Endothelial cell of umbilical vein (primary cell): ENCODE data around the gene CRB1. TPM values are rescaled to one million over a fixed set of nuclear protein-coding genes. Genes with fewer than 3 reads are reported as not detected.

ENCODE experiments used
- BruUV-seq: library from RNA; stranded (reverse); fragments of 400-500 nt; replicated peaks from 2 replicates; lab custom pipeline; 2021; lab: Mats Ljungman, UMichigan
- CTCF ChIA-PET: fragments of 300-600, 350-600 bp; sonication (Branson Sonifier 250); formaldehyde crosslinking; loops from one replicate; lab custom pipeline; 2021; ENCODE audit warnings: antibody characterized with exemption, inconsistent platforms; lab: Charles Lee
- POLR2A ChIA-PET: fragments of 300-600, 350-600 bp; sonication (Branson Sonifier 250); formaldehyde crosslinking; loops from one replicate; lab custom pipeline; 2021; ENCODE audit warnings: antibody characterized with exemption, inconsistent platforms; lab: Charles Lee
- DNase-seq: peaks from one replicate; pipeline ENCODE4 v3.0.0-alpha.2; 2011; ENCODE audit warnings: low read depth, low spot score
- FAIRE-seq: peaks from 2 replicates; lab custom pipeline; 2011; peaks lifted over from hg19 to GRCh38; lab: Jason Lieb, UNC
- H2AFZ ChIP-seq: 2 replicates; pipeline ENCODE4 v1.6.0; 2012; ENCODE audit warnings: low read depth, low read length, control low read depth, inconsistent platforms
- H3K27ac ChIP-seq: 2 replicates; pipeline ENCODE4 v1.5.1; 2011; ENCODE audit warnings: low read depth, mild to moderate bottlenecking, control low read depth, low read length, moderate library complexity; ENCODE audit not compliant: insufficient read depth
- H3K27me3 ChIP-seq, 2 experiments: 2 replicates each; pipeline versions ENCODE4 v1.6.0 to v1.6.1; 2011; ENCODE audit warnings: low read length in 2 of 2, mixed read lengths in 1 of 2; ENCODE audit not compliant: control insufficient read depth in 2 of 2, insufficient read depth in 2 of 2
- H3K36me3 ChIP-seq, 2 experiments: 2 replicates in 1 of 2; 3 replicates in 1 of 2; pipeline ENCODE4 v1.5.1; 2011; ENCODE audit warnings: low read length in 2 of 2, mild to moderate bottlenecking in 1 of 2, moderate library complexity in 1 of 2; ENCODE audit not compliant: control insufficient read depth in 2 of 2, insufficient read depth in 2 of 2; ENCODE audit errors: extremely low read depth in 1 of 2
- H3K4me1 ChIP-seq: 3 replicates; pipeline ENCODE4 v1.5.1; 2011; ENCODE audit warnings: mild to moderate bottlenecking, low read length; ENCODE audit not compliant: control insufficient read depth, insufficient read depth; ENCODE audit errors: extremely low read depth
- H3K4me2 ChIP-seq: 2 replicates; pipeline ENCODE4 v1.6.1; 2011; ENCODE audit warnings: low read length, control low read depth, mixed read lengths; ENCODE audit not compliant: insufficient read depth
- H3K4me3 ChIP-seq, 3 experiments: fragments of 200-600 bp in 1 of 3; sonication (generic), shearing (Covaris generic) in 1 of 3; replicated peaks in 1 of 3; 2 replicates each; pipeline ENCODE4 v1.5.1; 2011 to 2016; ENCODE audit warnings: control low read depth in 3 of 3, low read length in 3 of 3, mild to moderate bottlenecking in 2 of 3, inconsistent platforms in 1 of 3, low read depth in 1 of 3, moderate library complexity in 1 of 3; ENCODE audit not compliant: insufficient read depth in 1 of 3
- H3K79me2 ChIP-seq: 2 replicates; pipeline ENCODE4 v1.6.0; 2012; ENCODE audit warnings: low read length, inconsistent platforms; ENCODE audit not compliant: control insufficient read depth, insufficient read depth
- H3K9ac ChIP-seq: replicated peaks from 2 replicates; pipeline ENCODE3; 2011; ENCODE audit warnings: low read length, control low read depth; ENCODE audit not compliant: insufficient read depth; ENCODE audit errors: extremely low read depth
- H3K9me1 ChIP-seq: replicated peaks from 3 replicates; pipeline ENCODE4 v1.6.0; 2011; ENCODE audit warnings: mild to moderate bottlenecking, low read length; ENCODE audit not compliant: control insufficient read depth, insufficient read depth; ENCODE audit errors: extremely low read depth
- H3K9me3 ChIP-seq: replicated peaks from 2 replicates; pipeline ENCODE4 v1.5.1; 2012; ENCODE audit warnings: low read length, inconsistent platforms; ENCODE audit not compliant: control insufficient read depth, insufficient read depth
- H4K20me1 ChIP-seq: replicated peaks from 2 replicates; pipeline ENCODE3; 2011; ENCODE audit warnings: mild to moderate bottlenecking, low read length; ENCODE audit not compliant: control insufficient read depth, insufficient read depth; ENCODE audit errors: extremely low read depth
- EZH2 ChIP-seq: IDR thresholded peaks from 2 replicates; pipeline ENCODE4 v1.6.1; 2012; ENCODE audit warnings: borderline replicate concordance, low read depth, mild to moderate bottlenecking, moderate library complexity, low read length, inconsistent platforms; ENCODE audit not compliant: severe bottlenecking
- FOS ChIP-seq: IDR thresholded peaks from 2 replicates; pipeline ENCODE4 v1.6.1; 2011; ENCODE audit warnings: mild to moderate bottlenecking, low read length, moderate library complexity, borderline replicate concordance; ENCODE audit not compliant: insufficient read depth
- GATA2 ChIP-seq: IDR thresholded peaks from 2 replicates; pipeline ENCODE4 v1.7.0; 2011; ENCODE audit warnings: low read depth, mild to moderate bottlenecking, moderate library complexity, mixed read lengths, low read length; ENCODE audit not compliant: insufficient read length, insufficient read depth
- JUN ChIP-seq: IDR thresholded peaks from 2 replicates; pipeline ENCODE4 v1.6.1; 2011; ENCODE audit warnings: borderline replicate concordance, low read depth; ENCODE audit not compliant: insufficient read length, insufficient read depth
- MYC ChIP-seq: IDR thresholded peaks from one replicate; pipeline ENCODE4 v1.6.1; 2011; ENCODE audit warnings: mild to moderate bottlenecking, low read depth, low read length
- POLR2A ChIP-seq: IDR thresholded peaks from 2 replicates; pipeline ENCODE4 v1.6.1; 2012; ENCODE audit warnings: low read depth, mild to moderate bottlenecking, control low read depth, low read length
- POLR2AphosphoS5 ChIP-seq: IDR thresholded peaks from 2 replicates; pipeline ENCODE4 v1.6.1; 2012; ENCODE audit warnings: low read depth, mild to moderate bottlenecking, control low read depth, low read length, moderate library complexity; ENCODE audit not compliant: insufficient read depth
- dilution Hi-C: fragments of 300-500 bp; cut with MboI; formaldehyde crosslinking; loops from one replicate; pipeline ENCODE4 v1.15.0; 2019; ENCODE audit warnings: low sequenced_read_pairs; ENCODE audit not compliant: extremely low pct_ligation_motif_present
- intact Hi-C: fragments of 100-400 bp; cut with micrococcal nuclease; formaldehyde crosslinking; loops from one replicate; pipeline ENCODE4 v1.10.0; 2022
- polyA plus RNA-seq, 4 experiments: library from polyadenylated mRNA; depleted of rRNA in 3 of 4; stranded (reverse) in 3 of 4; unstranded in 1 of 4; fragments of >200 nt; gene quantifications; 2 replicates each; pipeline versions ENCODE4 v1.2.1 to v1.2.3, GENCODE V29; 2011 to 2012; ENCODE audit warnings: missing spikeins in 1 of 4
- total RNA-seq: library from RNA; stranded (reverse); gene quantifications from 2 replicates; pipeline ENCODE4 v1.2.3, GENCODE V29; 2021
- TF ChIP-seq, protein P1 (sequence below), 2 donors: IDR thresholded peaks; 1 replicate in 1 of 2; 2 replicates in 1 of 2; pipeline ENCODE4 v1.5.1; 2011; ENCODE audit warnings: low read length in 2 of 2, mild to moderate bottlenecking in 2 of 2, moderate library complexity in 2 of 2, control low read depth in 1 of 2, inconsistent platforms in 1 of 2, low read depth in 1 of 2; ENCODE audit not compliant: insufficient read depth in 1 of 2; ENCODE audit errors: extremely low read depth in 1 of 2
- TF ChIP-seq, protein P2 (sequence below): IDR thresholded peaks from 2 replicates; pipeline ENCODE4 v1.6.1; 2011; ENCODE audit not compliant: insufficient read depth, insufficient read length

CRB1 gene
- total and polyA plus RNA-seq, 2 donors (not counting 3 experiments of a cell fraction or from before 2014, with no cell fraction given) = not detected

DNA sequence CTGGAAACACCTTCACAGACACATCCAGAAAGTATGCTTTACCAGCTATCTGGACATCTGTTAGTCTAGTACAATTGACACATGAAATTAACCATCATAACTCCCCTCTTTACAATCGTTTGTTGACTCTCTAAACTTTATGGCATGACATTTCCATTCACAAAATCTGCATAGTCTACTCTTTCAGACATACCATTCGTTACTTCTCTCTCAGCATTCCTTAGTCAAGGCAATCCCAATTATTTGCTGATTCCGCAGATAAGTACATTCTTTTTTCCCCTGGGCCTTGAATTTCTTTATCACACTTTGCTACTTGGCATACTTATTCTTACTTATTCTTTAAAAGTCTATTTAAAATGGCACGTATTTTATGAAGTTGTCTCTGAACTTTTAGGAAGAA, 15.1 kb upstream of the CRB1 start:
- no peaks in the 10 kb centered on the region for H3K79me2 ChIP-seq
- no peaks in the 10 kb centered on the region for H3K4me1 ChIP-seq
- no peaks in the 10 kb centered on the region for H3K36me3 ChIP-seq
- H3K4me3 ChIP-seq = no peak overlapping the region
- no peak overlapping the region for H3K9ac ChIP-seq
- no peak for DNase-seq
- no peaks in the 10 kb centered on the region for H3K9me1 ChIP-seq
- intact Hi-C loops (no loop called here), dilution Hi-C loops (no loop called here)
- peaks cover 0 to 1% of the 10 kb centered on the region in 2 experiments for H3K27me3 ChIP-seq
- BruUV-seq = no TSS peak
- no peaks in the 10 kb centered on the region for H4K20me1 ChIP-seq
- H3K9me3 ChIP-seq = no peaks in the 10 kb centered on the region
- H3K4me2 ChIP-seq = no peak overlapping the region
- CTCF ChIA-PET = no interaction called here
- H3K27ac ChIP-seq = no peak overlapping the region
- H2AFZ ChIP-seq = no peak overlapping the region
- POLR2A ChIA-PET = no interaction called here
- FAIRE-seq = no peak
- TF ChIP-seq POLR2AphosphoS5 (no peak), EZH2 (no peak), POLR2A (no peak), JUN (no peak), GATA2 (no peak), MYC (no peak), FOS (no peak)
- TF ChIP-seq, protein P1, sequence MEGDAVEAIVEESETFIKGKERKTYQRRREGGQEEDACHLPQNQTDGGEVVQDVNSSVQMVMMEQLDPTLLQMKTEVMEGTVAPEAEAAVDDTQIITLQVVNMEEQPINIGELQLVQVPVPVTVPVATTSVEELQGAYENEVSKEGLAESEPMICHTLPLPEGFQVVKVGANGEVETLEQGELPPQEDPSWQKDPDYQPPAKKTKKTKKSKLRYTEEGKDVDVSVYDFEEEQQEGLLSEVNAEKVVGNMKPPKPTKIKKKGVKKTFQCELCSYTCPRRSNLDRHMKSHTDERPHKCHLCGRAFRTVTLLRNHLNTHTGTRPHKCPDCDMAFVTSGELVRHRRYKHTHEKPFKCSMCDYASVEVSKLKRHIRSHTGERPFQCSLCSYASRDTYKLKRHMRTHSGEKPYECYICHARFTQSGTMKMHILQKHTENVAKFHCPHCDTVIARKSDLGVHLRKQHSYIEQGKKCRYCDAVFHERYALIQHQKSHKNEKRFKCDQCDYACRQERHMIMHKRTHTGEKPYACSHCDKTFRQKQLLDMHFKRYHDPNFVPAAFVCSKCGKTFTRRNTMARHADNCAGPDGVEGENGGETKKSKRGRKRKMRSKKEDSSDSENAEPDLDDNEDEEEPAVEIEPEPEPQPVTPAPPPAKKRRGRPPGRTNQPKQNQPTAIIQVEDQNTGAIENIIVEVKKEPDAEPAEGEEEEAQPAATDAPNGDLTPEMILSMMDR (IDR thresholded peaks at IDR 0.05; ENCODE audit: extremely low read depth in 1 of 2, insufficient read depth in 1 of 2, low read depth in 1 of 2, low read length in 2 of 2) = no peak
- TF ChIP-seq, protein P2, sequence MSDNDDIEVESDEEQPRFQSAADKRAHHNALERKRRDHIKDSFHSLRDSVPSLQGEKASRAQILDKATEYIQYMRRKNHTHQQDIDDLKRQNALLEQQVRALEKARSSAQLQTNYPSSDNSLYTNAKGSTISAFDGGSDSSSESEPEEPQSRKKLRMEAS = no peak
